ENCODE results near the gene PRDM16.

The PRDM16 gene

GRCh38 chr1:3469849-3470649 lies 401.0 kb downstream of the PRDM16 start:
- no peak for DNase-seq

- no peak for DNase-seq
Measured at GRCh38 chr1:3470650-3471355, 401.8 kb downstream of the PRDM16 start.

DNA sequence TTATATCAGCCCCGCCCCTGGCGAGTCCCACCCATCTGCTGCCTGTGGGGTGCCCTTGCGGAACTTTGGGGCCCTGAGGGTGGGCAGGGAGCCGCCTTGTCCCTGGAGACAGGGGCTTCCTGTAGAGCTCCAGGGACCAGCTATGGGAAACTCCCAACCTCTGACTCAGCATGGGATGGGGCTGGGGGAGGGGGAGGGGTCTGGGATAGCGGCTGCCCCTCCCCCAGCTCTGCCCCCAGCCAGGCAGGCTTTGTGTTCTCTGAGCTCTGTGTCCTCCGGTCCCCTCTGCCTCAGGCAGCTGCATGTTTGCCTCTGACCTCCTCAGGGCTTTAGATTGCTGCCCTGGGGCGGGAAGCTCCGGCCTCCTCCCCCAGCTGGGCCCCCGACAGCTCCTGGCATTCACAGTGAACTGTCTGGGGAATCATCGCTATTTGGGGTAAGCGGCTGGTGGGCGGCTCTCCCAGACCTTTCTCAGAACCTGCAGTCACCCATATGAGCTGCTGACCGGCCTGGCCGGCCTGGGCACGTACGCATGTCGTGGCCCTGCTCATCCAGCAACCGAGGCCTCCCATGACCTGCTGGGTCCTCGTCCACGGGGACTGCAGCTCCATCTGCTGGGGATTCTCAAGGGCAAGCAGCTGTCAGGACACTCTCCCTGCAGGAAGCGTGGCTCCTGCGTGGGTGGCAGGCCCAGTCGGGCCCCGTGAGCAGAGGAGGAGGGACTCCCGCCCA lies 402.5 kb downstream of the PRDM16 start:
- peak in 2 of 3 experiments; percentile 34 to 50 for DNase-seq

DNA sequence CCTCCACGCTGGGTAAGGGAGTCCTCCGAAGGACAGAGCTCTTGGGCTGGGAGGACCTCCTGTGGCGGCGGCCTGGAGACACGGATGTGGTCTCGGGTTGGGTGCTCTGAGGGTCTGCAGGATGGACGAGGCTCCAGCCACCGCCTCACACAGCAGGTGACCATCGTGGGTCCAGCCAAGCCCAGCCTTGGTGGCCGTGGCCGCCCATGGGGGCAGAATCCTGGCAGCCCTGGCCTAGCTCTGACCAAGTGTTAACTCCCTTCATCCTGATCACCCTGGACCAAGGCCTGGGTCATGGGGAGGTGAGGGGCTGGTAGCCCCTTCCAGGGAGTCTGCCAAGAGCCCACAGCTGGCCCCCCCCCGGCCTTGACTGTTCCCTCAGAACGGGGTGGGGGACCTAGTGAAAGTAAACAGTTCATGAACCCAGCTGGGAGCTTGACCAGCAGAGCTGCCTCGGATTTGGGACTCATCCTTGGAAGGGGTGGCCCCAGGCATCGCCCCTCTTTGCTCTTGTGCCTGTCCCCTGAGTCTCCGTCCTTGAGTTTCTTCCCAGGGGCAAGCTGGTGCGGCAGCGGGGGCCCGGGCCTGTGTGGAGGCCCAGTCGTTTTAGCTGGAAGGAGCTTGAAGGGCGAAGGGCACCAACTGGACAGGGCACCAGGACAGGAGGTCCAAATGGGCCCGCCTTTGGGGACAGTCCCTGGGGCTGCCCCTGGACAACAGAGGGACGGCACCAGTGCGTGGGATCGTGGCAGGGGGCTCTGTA lies 403.3 kb downstream of the PRDM16 start:
- no peak for DNase-seq

- DNase-seq = no peak
Measured at GRCh38 chr1:3472906-3473305, 403.9 kb downstream of the PRDM16 start.

DNA sequence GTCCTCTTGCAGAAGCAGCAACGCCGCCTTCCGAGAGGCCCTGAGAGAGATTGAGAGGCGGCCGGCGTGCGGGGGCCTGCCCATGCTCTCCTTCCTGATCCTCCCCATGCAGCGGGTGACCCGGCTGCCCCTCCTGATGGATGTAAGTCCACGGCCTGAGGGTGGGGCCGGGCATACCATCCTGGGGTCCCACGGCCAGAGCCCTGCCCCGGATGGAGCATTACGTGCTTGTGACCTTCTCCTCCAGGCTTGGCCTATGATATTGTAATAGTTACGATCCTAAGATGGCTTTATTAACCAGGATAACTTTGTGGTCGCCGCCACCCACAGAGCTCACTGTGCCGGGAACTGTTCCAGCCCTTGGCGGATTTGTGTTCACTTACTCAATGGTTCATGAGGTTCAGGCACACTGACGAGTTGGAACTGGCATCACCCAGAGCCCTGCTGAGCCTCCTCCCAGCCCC lies 404.4 kb downstream of the PRDM16 start:
- DNase-seq = no peak

GRCh38 chr1:3474016-3474415 lies 405.0 kb downstream of the PRDM16 start:
- DNase-seq = no peak

GRCh38 chr1:3474421-3474820 lies 405.4 kb downstream of the PRDM16 start:
- no peak for DNase-seq

- no peak for DNase-seq
Measured at GRCh38 chr1:3475839-3476573, 407.0 kb downstream of the PRDM16 start.

- no peak for DNase-seq
Measured at GRCh38 chr1:3476666-3477065, 407.7 kb downstream of the PRDM16 start.

DNA sequence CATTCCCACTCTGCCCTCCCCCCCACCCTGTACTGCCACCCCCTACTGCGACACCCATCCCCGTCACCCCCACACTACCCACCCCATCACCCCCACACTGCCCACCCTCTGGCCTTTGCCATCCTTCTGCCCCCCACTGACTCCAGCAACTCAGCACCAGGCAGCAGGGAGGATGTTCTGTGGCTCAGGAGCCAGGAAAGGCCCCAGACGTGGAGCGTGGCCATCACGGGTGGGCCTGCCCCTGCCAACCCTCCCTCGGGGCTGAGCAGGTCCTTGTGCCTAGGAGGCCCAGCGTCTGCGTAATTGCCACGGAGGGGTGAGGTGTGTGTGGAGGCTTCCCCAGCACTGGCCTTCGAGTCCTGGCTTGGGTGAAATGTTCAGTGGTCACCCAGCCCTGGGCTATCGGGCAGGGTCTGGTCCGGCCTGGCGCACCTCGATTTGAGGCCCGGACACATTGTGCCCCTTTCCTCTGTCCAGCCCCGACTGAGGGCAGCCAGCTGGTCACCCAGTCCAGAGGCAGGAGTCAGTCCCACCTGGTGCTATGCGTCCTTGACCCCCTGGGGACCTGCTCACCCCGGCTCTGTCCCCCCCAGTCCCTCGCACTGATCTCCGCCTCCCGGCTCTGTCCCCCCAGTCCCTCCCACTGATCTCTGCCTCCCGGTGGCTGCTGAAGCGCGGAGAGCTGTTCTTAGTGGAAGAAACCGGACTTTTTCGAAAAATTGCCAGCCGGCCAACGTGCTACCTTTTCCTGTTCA lies 408.4 kb downstream of the PRDM16 start:
- no peak for DNase-seq

GRCh38 chr1:3478187-3478586 lies 409.2 kb downstream of the PRDM16 start:
- no peak for DNase-seq

- DNase-seq = no peak
Measured at GRCh38 chr1:3479511-3480368, 410.7 kb downstream of the PRDM16 start.

- no peak for DNase-seq
Measured at GRCh38 chr1:3480369-3480719, 411.3 kb downstream of the PRDM16 start.

GRCh38 chr1:3481046-3481445 lies 412.0 kb downstream of the PRDM16 start:
- no peak for DNase-seq

DNA sequence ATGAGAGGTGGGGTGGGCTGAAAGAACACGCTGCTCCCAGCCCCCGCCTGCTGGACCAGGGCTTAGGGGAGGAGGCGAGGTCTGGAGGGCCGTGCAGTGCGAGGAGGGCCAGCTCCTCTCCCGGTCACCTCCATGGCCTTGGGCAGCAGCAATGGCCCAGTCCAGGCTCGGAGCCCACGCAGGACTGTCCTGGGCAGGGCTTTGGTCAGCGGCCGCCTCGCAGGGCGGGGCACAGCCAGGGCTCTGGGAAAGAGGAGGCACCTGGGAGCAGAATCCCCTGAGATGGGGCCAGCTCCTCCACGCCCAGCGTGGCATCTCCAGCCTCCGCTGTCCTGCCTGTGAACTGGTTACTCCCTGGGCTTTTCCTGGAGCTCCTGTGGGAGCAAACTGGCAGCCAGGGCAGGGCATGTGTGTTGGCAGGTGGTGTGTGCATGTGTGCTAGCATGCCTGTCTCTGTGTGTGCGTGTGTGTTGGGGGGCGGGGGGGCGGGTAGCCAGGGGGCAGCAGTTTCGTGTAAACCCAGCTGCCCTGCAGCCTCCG lies 412.9 kb downstream of the PRDM16 start:
- no peak for DNase-seq

GRCh38 chr1:3482378-3482849 lies 413.4 kb downstream of the PRDM16 start:
- DNase-seq = no peak

GRCh38 chr1:3483380-3483779 lies 414.4 kb downstream of the PRDM16 start:
- no peak for DNase-seq

- DNase-seq = peak in 2 of 3 experiments; percentile 2 to 3
Measured at GRCh38 chr1:3483801-3484444, 414.9 kb downstream of the PRDM16 start.

Measured in NCI-H1417 (cell line).